MM.1S (cell line): Measurements from ENCODE around the gene COQ8A.

Source experiments
- DNase-seq: peaks from one replicate; pipeline ENCODE4 v3.0.0-alpha.2; 2015
- H2AFZ ChIP-seq: fragments of 300-600 bp; sonication (generic); 2 replicates; pipeline ENCODE4 v1.6.0; 2016; ENCODE audit warnings: antibody characterized with exemption, low read length
- H3F3A ChIP-seq: fragments of 300-600 bp; sonication (generic); 2 replicates; pipeline ENCODE4 v1.6.1; 2016; ENCODE audit warnings: mild to moderate bottlenecking, antibody characterized with exemption, low read length, moderate library complexity, mixed read lengths; ENCODE audit not compliant: insufficient read depth
- H3K27ac ChIP-seq: fragments of 300-600 bp; sonication (generic); 2 replicates; pipeline ENCODE4 v1.5.1; 2016; ENCODE audit warnings: mild to moderate bottlenecking, low read length
- H3K27me3 ChIP-seq: fragments of 300-600 bp; sonication (generic); replicated peaks from 2 replicates; pipeline ENCODE4 v1.6.0; 2016; ENCODE audit warnings: low read length; ENCODE audit not compliant: insufficient read depth
- H3K36me3 ChIP-seq: fragments of 300-600 bp; sonication (generic); replicated peaks from 2 replicates; pipeline ENCODE4 v1.6.1; 2016; ENCODE audit warnings: mild to moderate bottlenecking, low read length, mixed read lengths; ENCODE audit not compliant: insufficient read depth
- H3K4me1 ChIP-seq: fragments of 300-600 bp; sonication (generic); 2 replicates; pipeline ENCODE4 v1.6.1; 2016; ENCODE audit warnings: low read length, mixed read lengths
- H3K4me2 ChIP-seq: fragments of 300-600 bp; sonication (generic); 2 replicates; pipeline ENCODE4 v1.6.0; 2016; ENCODE audit warnings: low read depth, low read length
- H3K4me3 ChIP-seq: fragments of 300-600 bp; sonication (generic); 2 replicates; pipeline ENCODE4 v1.5.1; 2016; ENCODE audit warnings: low read length, mixed read lengths
- H3K79me2 ChIP-seq: fragments of 300-600 bp; sonication (generic); 2 replicates; pipeline ENCODE4 v1.6.1; 2016; ENCODE audit warnings: mixed run types, low read length, mixed read lengths
- H3K9ac ChIP-seq: fragments of 300-600 bp; sonication (generic); 2 replicates; pipeline ENCODE4 v1.6.1; 2016; ENCODE audit warnings: low read length, mixed read lengths
- H3K9me2 ChIP-seq: fragments of 300-600 bp; sonication (generic); replicated peaks from 2 replicates; pipeline ENCODE4 v1.6.1; 2016; ENCODE audit warnings: mild to moderate bottlenecking, low read length, mixed read lengths; ENCODE audit not compliant: insufficient read depth
- H3K9me3 ChIP-seq: fragments of 300-600 bp; sonication (generic); replicated peaks from 2 replicates; pipeline ENCODE4 v1.6.1; 2016; ENCODE audit warnings: mild to moderate bottlenecking, low read length, mixed read lengths; ENCODE audit not compliant: insufficient read depth
- H4K20me1 ChIP-seq: fragments of 300-600 bp; sonication (generic); 2 replicates; pipeline ENCODE4 v1.6.1; 2016; ENCODE audit warnings: mild to moderate bottlenecking, low read length, moderate library complexity, mixed read lengths; ENCODE audit not compliant: insufficient read depth
- EZH2 ChIP-seq: fragments of 300-600 bp; sonication (generic); optimal IDR thresholded peaks from 2 replicates; pipeline ENCODE3; 2017; ENCODE audit warnings: low read depth, mild to moderate bottlenecking, antibody characterized with exemption, low read length, mixed read lengths
- EZH2phosphoT487 ChIP-seq: fragments of 300-600 bp; sonication (generic); IDR thresholded peaks from 2 replicates; pipeline ENCODE4 v1.6.1; 2018; ENCODE audit warnings: antibody characterized with exemption, low read length
- TF ChIP-seq, protein P1 (sequence below): fragments of 300-600 bp; sonication (generic); IDR thresholded peaks from 2 replicates; pipeline ENCODE4 v1.5.1; 2016; ENCODE audit warnings: antibody characterized with exemption, low read length, mixed read lengths

Gene COQ8A

DNA sequence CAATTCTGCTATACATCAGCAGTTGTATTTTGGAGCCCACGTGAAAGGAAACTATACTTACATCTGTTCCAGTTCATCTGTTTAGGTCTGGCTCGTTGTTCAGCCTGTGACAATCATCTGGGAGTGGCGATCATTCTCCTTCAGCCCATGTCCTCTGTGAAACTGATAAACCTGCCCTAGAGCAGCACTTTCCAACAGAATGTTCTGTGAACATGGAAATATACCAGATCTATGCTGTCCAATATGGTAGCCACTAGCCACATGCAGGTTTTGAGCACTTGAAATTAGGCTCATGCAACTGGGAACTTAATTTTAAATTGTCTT, 24.5 kb upstream of the COQ8A start:
- no peaks in the 10 kb centered on the region for H3K9me3 ChIP-seq
- no peak for TF ChIP-seq EZH2phosphoT487
- TF ChIP-seq EZH2: no peak
- TF ChIP-seq, protein P1, sequence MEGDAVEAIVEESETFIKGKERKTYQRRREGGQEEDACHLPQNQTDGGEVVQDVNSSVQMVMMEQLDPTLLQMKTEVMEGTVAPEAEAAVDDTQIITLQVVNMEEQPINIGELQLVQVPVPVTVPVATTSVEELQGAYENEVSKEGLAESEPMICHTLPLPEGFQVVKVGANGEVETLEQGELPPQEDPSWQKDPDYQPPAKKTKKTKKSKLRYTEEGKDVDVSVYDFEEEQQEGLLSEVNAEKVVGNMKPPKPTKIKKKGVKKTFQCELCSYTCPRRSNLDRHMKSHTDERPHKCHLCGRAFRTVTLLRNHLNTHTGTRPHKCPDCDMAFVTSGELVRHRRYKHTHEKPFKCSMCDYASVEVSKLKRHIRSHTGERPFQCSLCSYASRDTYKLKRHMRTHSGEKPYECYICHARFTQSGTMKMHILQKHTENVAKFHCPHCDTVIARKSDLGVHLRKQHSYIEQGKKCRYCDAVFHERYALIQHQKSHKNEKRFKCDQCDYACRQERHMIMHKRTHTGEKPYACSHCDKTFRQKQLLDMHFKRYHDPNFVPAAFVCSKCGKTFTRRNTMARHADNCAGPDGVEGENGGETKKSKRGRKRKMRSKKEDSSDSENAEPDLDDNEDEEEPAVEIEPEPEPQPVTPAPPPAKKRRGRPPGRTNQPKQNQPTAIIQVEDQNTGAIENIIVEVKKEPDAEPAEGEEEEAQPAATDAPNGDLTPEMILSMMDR: no peak
- H3K79me2 ChIP-seq: no peaks in the 10 kb centered on the region
- H3F3A ChIP-seq: no peaks in the 10 kb centered on the region
- H3K9me2 ChIP-seq: no peaks in the 10 kb centered on the region
- H3K27me3 ChIP-seq: no peaks in the 10 kb centered on the region
- no peaks in the 10 kb centered on the region for H4K20me1 ChIP-seq
- H3K4me2 ChIP-seq: no peak overlapping the region
- H3K27ac ChIP-seq: no peak overlapping the region
- no peaks in the 10 kb centered on the region for H3K36me3 ChIP-seq
- no peak overlapping the region for H3K9ac ChIP-seq
- peaks cover 6% of the 10 kb centered on the region; the same call in 1 of the 2 replicates for H3K4me1 ChIP-seq
- DNase-seq: no peak
- no peak overlapping the region for H3K4me3 ChIP-seq
- no peak overlapping the region for H2AFZ ChIP-seq

DNA sequence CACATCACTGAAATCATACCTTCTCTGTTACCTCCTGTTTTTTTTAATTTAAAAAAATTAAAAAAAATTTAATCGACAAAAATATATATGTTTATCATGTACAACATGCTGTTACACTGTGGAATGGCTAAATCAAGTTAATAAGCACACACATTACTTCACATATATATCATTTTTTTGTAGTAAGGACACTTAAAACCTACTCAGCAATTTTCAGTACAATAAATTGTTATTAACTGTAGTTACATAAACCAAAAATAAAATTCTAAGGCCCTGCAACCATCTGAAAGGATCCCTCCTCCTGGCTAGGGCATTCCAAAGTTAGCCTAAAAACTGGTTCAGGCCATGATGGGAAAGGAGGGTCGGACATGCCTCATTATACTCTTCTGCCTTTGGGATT, 23.6 kb upstream of the COQ8A start:
- Histone ChIP-seq H2AFZ (no peak overlapping the region), H3K9me3 (no peaks in the 10 kb centered on the region), H3K27me3 (no peaks in the 10 kb centered on the region), H3K79me2 (no peaks in the 10 kb centered on the region), H3K4me2 (no peak overlapping the region), H3K27ac (no peak overlapping the region), H3K9me2 (no peaks in the 10 kb centered on the region), H4K20me1 (no peaks in the 10 kb centered on the region), H3F3A (no peaks in the 10 kb centered on the region), H3K4me3 (no peak overlapping the region), H3K4me1 (peaks cover 6% of the 10 kb centered on the region; the same call in 1 of the 2 replicates), H3K9ac (no peak overlapping the region), H3K36me3 (no peaks in the 10 kb centered on the region)
- DNase-seq: no peak
- no peak for TF ChIP-seq EZH2phosphoT487
- TF ChIP-seq, protein P1: no peak

DNA sequence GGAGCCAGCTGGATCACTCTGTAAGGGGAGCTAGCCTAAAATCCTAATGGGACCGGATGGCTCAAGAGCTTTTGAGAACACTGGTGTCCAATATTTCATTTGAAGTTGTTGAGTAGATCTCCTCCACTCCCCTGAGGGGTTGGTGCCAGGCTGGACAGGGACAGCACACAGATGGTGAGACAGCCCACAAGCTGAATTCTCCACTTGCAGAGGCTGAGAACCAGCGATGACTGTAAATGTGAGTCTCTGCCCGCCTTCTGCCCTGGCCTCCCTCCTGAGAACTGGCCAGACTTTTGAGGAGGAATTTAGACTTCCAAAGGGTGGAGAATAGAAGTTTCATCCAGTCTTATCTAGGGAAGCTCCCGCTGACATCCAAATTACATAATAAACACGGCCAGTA, 20.5 kb upstream of the COQ8A start:
- no peaks in the 10 kb centered on the region for H3K79me2 ChIP-seq
- no peak overlapping the region for H3K27ac ChIP-seq
- H3K4me1 ChIP-seq: no peaks in the 10 kb centered on the region
- no peak overlapping the region for H2AFZ ChIP-seq
- no peaks in the 10 kb centered on the region for H3F3A ChIP-seq
- H3K4me2 ChIP-seq: no peak overlapping the region
- no peaks in the 10 kb centered on the region for H3K9me2 ChIP-seq
- no peak overlapping the region for H3K4me3 ChIP-seq
- no peaks in the 10 kb centered on the region for H3K36me3 ChIP-seq
- H3K9me3 ChIP-seq: no peaks in the 10 kb centered on the region
- H4K20me1 ChIP-seq: no peaks in the 10 kb centered on the region
- DNase-seq: no peak
- TF ChIP-seq, protein P1: no peak
- TF ChIP-seq EZH2 (no peak), EZH2phosphoT487 (no peak)
- H3K9ac ChIP-seq: no peak overlapping the region
- no peaks in the 10 kb centered on the region for H3K27me3 ChIP-seq

DNA sequence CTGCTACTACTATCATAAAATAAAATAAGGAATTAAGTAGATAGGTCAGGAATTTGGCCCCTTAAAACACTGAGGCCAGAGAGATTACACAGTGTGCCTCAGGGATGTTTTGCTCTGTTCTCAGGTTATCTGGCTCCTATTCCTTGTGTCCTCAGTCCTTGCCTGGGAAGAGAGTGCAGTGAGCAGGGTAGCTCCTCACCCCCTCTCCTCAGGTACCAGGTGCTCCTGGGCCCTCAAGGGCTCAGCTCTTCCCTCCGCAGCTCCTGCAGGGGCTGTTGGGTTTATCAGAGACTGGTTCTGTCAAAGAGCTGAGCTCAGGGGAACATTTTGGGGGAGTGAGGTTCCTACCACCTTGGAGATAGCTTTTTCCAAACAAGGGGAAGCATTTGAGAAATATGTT, 20.1 kb upstream of the COQ8A start:
- Histone ChIP-seq H3K4me2 (no peak overlapping the region), H3K9me3 (no peaks in the 10 kb centered on the region), H3K4me1 (no peaks in the 10 kb centered on the region), H3K27ac (no peak overlapping the region), H4K20me1 (no peaks in the 10 kb centered on the region), H3K9me2 (no peaks in the 10 kb centered on the region), H3K36me3 (no peaks in the 10 kb centered on the region), H3F3A (no peaks in the 10 kb centered on the region), H3K27me3 (no peaks in the 10 kb centered on the region), H2AFZ (no peak overlapping the region), H3K9ac (no peak overlapping the region), H3K4me3 (no peak overlapping the region), H3K79me2 (no peaks in the 10 kb centered on the region)
- no peak for TF ChIP-seq EZH2
- TF ChIP-seq, protein P1: no peak
- no peak for DNase-seq
